Neural crest cell (in vitro differentiated cells): Measurements from ENCODE around the gene CREM. TPM values are rescaled to one million over a fixed set of nuclear protein-coding genes. Genes with fewer than 3 reads are reported as not detected.

ENCODE experiments used
- DNase-seq: peaks from one replicate; pipeline ENCODE4 v3.0.0; 2021; ENCODE audit warnings: low read depth, mixed read lengths, low spot score
- H3K27ac Mint-ChIP-seq: one replicate; pipeline ENCODE4 v1.8.0; 2021; ENCODE audit warnings: mild to moderate bottlenecking, mixed read lengths; ENCODE audit not compliant: unreplicated experiment
- H3K27me3 Mint-ChIP-seq: 2 replicates; pipeline ENCODE4 v1.8.0; 2021; ENCODE audit warnings: low read depth, mild to moderate bottlenecking, mixed read lengths
- H3K36me3 Mint-ChIP-seq: 2 replicates; pipeline ENCODE4 v1.8.0; 2021; ENCODE audit warnings: low read depth, mild to moderate bottlenecking, mixed read lengths
- H3K4me1 Mint-ChIP-seq: 2 replicates; pipeline ENCODE4 v1.8.0; 2021; ENCODE audit warnings: mixed read lengths
- H3K4me3 Mint-ChIP-seq: one replicate; pipeline ENCODE4 v1.8.0; 2021; ENCODE audit warnings: mild to moderate bottlenecking, mixed read lengths
- H3K9me3 Mint-ChIP-seq: 2 replicates; pipeline ENCODE4 v1.8.0; 2021; ENCODE audit warnings: mixed read lengths
- total RNA-seq: library from RNA; stranded (reverse); gene quantifications from 2 replicates; pipeline ENCODE4 v1.2.1, GENCODE V29; 2021
- TF ChIP-seq, protein P1 (sequence below): fragments of 200-600 bp; sonication (generic); conservative IDR thresholded peaks from 2 replicates; pipeline ENCODE4 v1.5.0; 2021; ENCODE audit warnings: antibody characterized with exemption, mild to moderate bottlenecking

The CREM gene
- total RNA-seq, 1 donor from 2014 or later, result 29.6 TPM

DNA sequence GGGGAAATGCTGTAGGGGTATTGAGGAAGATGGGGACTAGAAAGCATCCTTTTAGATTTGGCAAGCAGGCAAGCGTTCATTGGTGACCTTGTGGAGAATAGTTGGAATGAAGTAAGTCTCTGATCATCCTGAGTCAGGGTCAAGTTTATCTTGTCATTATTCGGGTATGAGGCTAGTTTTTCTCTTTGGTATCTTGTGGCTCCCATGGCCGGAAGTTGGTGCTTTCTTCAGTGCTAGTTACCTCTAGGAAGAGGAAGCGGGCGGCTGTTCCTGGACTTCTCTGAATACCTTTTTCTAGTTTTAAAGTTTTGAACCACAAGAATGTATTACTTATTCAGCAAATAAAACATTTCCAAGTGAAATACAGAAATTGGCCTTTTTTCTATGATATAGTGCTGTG lies 9.2 kb downstream of the CREM start:
- Mint-ChIP-seq H3K9me3 (no peaks in the 10 kb centered on the region), H3K27me3 (no peaks in the 10 kb centered on the region), H3K4me3 (no peak overlapping the region), H3K4me1 (peaks cover 7% of the 10 kb centered on the region), H3K36me3 (no peaks in the 10 kb centered on the region), H3K27ac (no peak overlapping the region)
- TF ChIP-seq, protein P1, sequence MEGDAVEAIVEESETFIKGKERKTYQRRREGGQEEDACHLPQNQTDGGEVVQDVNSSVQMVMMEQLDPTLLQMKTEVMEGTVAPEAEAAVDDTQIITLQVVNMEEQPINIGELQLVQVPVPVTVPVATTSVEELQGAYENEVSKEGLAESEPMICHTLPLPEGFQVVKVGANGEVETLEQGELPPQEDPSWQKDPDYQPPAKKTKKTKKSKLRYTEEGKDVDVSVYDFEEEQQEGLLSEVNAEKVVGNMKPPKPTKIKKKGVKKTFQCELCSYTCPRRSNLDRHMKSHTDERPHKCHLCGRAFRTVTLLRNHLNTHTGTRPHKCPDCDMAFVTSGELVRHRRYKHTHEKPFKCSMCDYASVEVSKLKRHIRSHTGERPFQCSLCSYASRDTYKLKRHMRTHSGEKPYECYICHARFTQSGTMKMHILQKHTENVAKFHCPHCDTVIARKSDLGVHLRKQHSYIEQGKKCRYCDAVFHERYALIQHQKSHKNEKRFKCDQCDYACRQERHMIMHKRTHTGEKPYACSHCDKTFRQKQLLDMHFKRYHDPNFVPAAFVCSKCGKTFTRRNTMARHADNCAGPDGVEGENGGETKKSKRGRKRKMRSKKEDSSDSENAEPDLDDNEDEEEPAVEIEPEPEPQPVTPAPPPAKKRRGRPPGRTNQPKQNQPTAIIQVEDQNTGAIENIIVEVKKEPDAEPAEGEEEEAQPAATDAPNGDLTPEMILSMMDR, result no peak
- DNase-seq, result no peak

GRCh38 chr10:35136263-35136815 lies 9.7 kb downstream of the CREM start:
- Mint-ChIP-seq H3K27ac (no peak overlapping the region), H3K4me3 (no peak overlapping the region), H3K36me3 (no peaks in the 10 kb centered on the region), H3K27me3 (no peaks in the 10 kb centered on the region), H3K4me1 (peaks cover 6% of the 10 kb centered on the region), H3K9me3 (no peaks in the 10 kb centered on the region)
- no peak for DNase-seq
- TF ChIP-seq, protein P1, result no peak

- Mint-ChIP-seq H3K27ac (no peak overlapping the region), H3K27me3 (no peaks in the 10 kb centered on the region), H3K4me1 (peaks cover 6% of the 10 kb centered on the region), H3K36me3 (peaks cover 3% of the 10 kb centered on the region), H3K4me3 (no peak overlapping the region), H3K9me3 (peaks cover 5% of the 10 kb centered on the region)
- TF ChIP-seq, protein P1, result no peak
- DNase-seq, result no peak
Measured at GRCh38 chr10:35140126-35140525, 13.5 kb downstream of the CREM start.

DNA sequence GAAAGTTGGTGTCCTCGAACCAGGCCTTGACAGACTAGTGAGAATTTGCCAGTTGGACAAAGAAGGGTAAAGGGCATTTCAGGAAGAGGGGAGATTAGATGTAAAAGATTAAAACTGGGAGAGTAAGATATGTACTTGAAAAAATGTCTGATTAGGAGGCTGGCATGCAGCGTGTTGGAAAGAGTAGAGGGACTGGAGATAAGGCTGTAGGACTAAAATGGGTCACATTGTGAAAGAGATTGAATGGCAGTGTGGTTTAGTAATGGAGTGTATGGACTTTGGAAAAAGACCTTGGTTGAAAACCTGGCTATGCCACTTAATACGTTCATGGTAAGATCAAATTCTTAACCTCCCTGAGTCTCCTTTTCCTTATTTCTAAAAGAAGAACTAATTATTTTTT lies 14.1 kb downstream of the CREM start:
- DNase-seq, result no peak
- H3K4me3 Mint-ChIP-seq, result no peak overlapping the region
- H3K9me3 Mint-ChIP-seq, result peaks cover 5% of the 10 kb centered on the region
- TF ChIP-seq, protein P1, result no peak
- no peak overlapping the region for H3K27ac Mint-ChIP-seq
- H3K27me3 Mint-ChIP-seq, result no peaks in the 10 kb centered on the region
- H3K4me1 Mint-ChIP-seq, result peaks cover 2% of the 10 kb centered on the region
- H3K36me3 Mint-ChIP-seq, result peaks cover 3% of the 10 kb centered on the region

- Mint-ChIP-seq H3K4me1 (peaks cover 31% of the 10 kb centered on the region), H3K4me3 (peak overlapping the region; percentile 25), H3K27ac (no peak overlapping the region), H3K27me3 (no peaks in the 10 kb centered on the region), H3K36me3 (no peaks in the 10 kb centered on the region), H3K9me3 (no peaks in the 10 kb centered on the region)
- TF ChIP-seq, protein P1, result no peak
- DNase-seq, result no peak
Measured at GRCh38 chr10:35150308-35150707, 23.7 kb downstream of the CREM start.
